Panc1 (cell line): ENCODE results near the gene APOLD1. TPM values are rescaled to one million over a fixed set of nuclear protein-coding genes. Genes with fewer than 3 reads are reported as not detected.

Experiments used
- ATAC-seq: fragments of 200-7000 bp; cut with Tn5 transposase; 2 replicates; pipeline ENCODE4 v1.9.1; 2020; ENCODE audit warnings: mild to moderate bottlenecking, moderate library complexity
- BruUV-seq: library from RNA; stranded (reverse); fragments of 400-500 nt; replicated peaks from 2 replicates; lab custom pipeline; 2021; lab: Mats Ljungman, UMichigan
- CTCF ChIA-PET: fragments of 300-600 bp; sonication (Branson Sonifier 250); formaldehyde crosslinking; loops from one replicate; lab custom pipeline; 2022; ENCODE audit warnings: antibody characterized with exemption; lab: Charles Lee
- POLR2A ChIA-PET: fragments of 300-600 bp; sonication (Branson Sonifier 250); formaldehyde crosslinking; loops from one replicate; lab custom pipeline; 2022; ENCODE audit warnings: antibody characterized with exemption; lab: Charles Lee
- DNase-seq: peaks from one replicate; pipeline ENCODE4 v3.0.0-alpha.2; 2010; ENCODE audit warnings: low read depth, low spot score
- H3K27ac ChIP-seq: 2 replicates; pipeline ENCODE4 v1.5.1; 2011; ENCODE audit warnings: mild to moderate bottlenecking, low read length, inconsistent platforms
- H3K27me3 ChIP-seq: fragments of 200-500 bp; sonication (Bioruptor generic); 2 replicates; pipeline ENCODE4 v1.6.0; 2014; ENCODE audit warnings: low read length, inconsistent platforms; ENCODE audit not compliant: control insufficient read depth, insufficient read depth
- H3K36me3 ChIP-seq: fragments of 200-500 bp; sonication (Bioruptor generic); 2 replicates; pipeline ENCODE4 v1.5.1; 2014; ENCODE audit warnings: inconsistent platforms, mild to moderate bottlenecking, low read length, moderate library complexity; ENCODE audit not compliant: control insufficient read depth, insufficient read depth
- H3K4me1 ChIP-seq: 2 replicates; pipeline ENCODE4 v1.5.1; 2011; ENCODE audit warnings: inconsistent platforms, mild to moderate bottlenecking, low read length, moderate library complexity; ENCODE audit not compliant: control insufficient read depth, insufficient read depth
- H3K4me3 ChIP-seq, 2 experiments: 2 replicates each; pipeline ENCODE4 v1.5.1; 2011 to 2012; ENCODE audit warnings: low read depth in 2 of 2, low read length in 2 of 2, mild to moderate bottlenecking in 2 of 2, inconsistent platforms in 1 of 2, moderate library complexity in 1 of 2
- H3K9me3 ChIP-seq: fragments of 200-500 bp; sonication (Bioruptor generic); 2 replicates; pipeline ENCODE4 v1.5.1; 2014; ENCODE audit warnings: low read depth, mild to moderate bottlenecking, inconsistent platforms, low read length, moderate library complexity; ENCODE audit not compliant: control insufficient read depth, insufficient read depth
- CTCF ChIP-seq: fragments of 450-650 bp; IDR thresholded peaks from 2 replicates; pipeline ENCODE4 v1.5.1; 2017; ENCODE audit warnings: mild to moderate bottlenecking
- POLR2AphosphoS5 ChIP-seq: IDR thresholded peaks from 2 replicates; pipeline ENCODE4 v1.6.1; 2012; ENCODE audit warnings: mild to moderate bottlenecking, low read depth, low read length, moderate library complexity
- REST ChIP-seq, 2 experiments: IDR thresholded peaks; 2 replicates each; pipeline ENCODE4 v1.6.1; 2011 to 2012; ENCODE audit warnings: low read depth in 2 of 2, control low read depth in 1 of 2, low read length in 1 of 2, mild to moderate bottlenecking in 1 of 2, moderate library complexity in 1 of 2; ENCODE audit not compliant: insufficient read depth in 1 of 2
- SIN3A ChIP-seq: IDR thresholded peaks from 2 replicates; pipeline ENCODE4 v1.6.1; 2012; ENCODE audit warnings: low read depth, mild to moderate bottlenecking, low read length, moderate library complexity, borderline replicate concordance; ENCODE audit not compliant: insufficient read depth
- TCF7L2 ChIP-seq: IDR thresholded peaks from 2 replicates; pipeline ENCODE4 v1.6.1; 2011; ENCODE audit warnings: mild to moderate bottlenecking, low read depth, low read length, inconsistent platforms
- in situ Hi-C: cut with HindIII; loops from 2 replicates; pipeline ENCODE4 v1.10.0; 2016; ENCODE audit warnings: low sequenced_read_pairs, low pct_unique_long_range_greater_than_20kb
- intact Hi-C: fragments of 100-400 bp; cut with micrococcal nuclease; formaldehyde crosslinking; loops from one replicate; pipeline ENCODE4 v1.10.0; 2022; ENCODE audit not compliant: unreplicated experiment
- total RNA-seq: library from RNA; stranded (reverse); gene quantifications from one replicate; pipeline ENCODE4 v1.2.1, GENCODE V29; 2021; ENCODE audit not compliant: unreplicated experiment

Gene APOLD1
- total RNA-seq, 1 experiment from 2014 or later: 4.1 TPM

- no peak overlapping the region for H3K4me3 ChIP-seq
- intact Hi-C loops (no loop called here), in situ Hi-C loops (no loop called here)
- TSS peak; percentile 37 for BruUV-seq
- no peaks in the 10 kb centered on the region for H3K27me3 ChIP-seq
- no peaks in the 10 kb centered on the region for H3K36me3 ChIP-seq
- ATAC-seq: no peak
- H3K9me3 ChIP-seq: no peaks in the 10 kb centered on the region
- peaks cover 46% of the 10 kb centered on the region for H3K4me1 ChIP-seq
- TF ChIP-seq CTCF (no peak), POLR2AphosphoS5 (no peak), SIN3A (no peak), REST (IDR thresholded peaks at IDR 0.05; ENCODE audit: insufficient read depth in 1 of 2, low read depth in 2 of 2, low read length in 1 of 2) (no peak), TCF7L2 (no peak)
- H3K27ac ChIP-seq: peak overlapping the region; percentile 65; the same call in 1 of the 2 replicates
- CTCF ChIA-PET: no interaction called here
- POLR2A ChIA-PET: no interaction called here
- no peak for DNase-seq
Observed at GRCh38 chr12:12745576-12746211, 39.8 kb upstream of the APOLD1 start.

GRCh38 chr12:12747278-12747677 is 38.2 kb upstream of the APOLD1 start:
- intact Hi-C loops: no loop called here
- TF ChIP-seq SIN3A: no peak
- TF ChIP-seq TCF7L2: no peak
- TF ChIP-seq POLR2AphosphoS5: no peak
- no peak for TF ChIP-seq CTCF
- no peak for TF ChIP-seq REST (IDR thresholded peaks at IDR 0.05; ENCODE audit: insufficient read depth in 1 of 2, low read depth in 2 of 2, low read length in 1 of 2)
- Histone ChIP-seq H3K4me3 (no peak overlapping the region), H3K4me1 (peaks cover 35% of the 10 kb centered on the region), H3K36me3 (no peaks in the 10 kb centered on the region), H3K27me3 (no peaks in the 10 kb centered on the region), H3K9me3 (no peaks in the 10 kb centered on the region), H3K27ac (peak overlapping the region; percentile 48; the same call in 1 of the 2 replicates)
- BruUV-seq: no TSS peak
- POLR2A ChIA-PET: no interaction called here
- ATAC-seq (no peak), DNase-seq (no peak)
- in situ Hi-C loops: no loop called here
- CTCF ChIA-PET: interaction anchor here (0.8 kb wide), 1 partner anchor 10 kb away, joined by 4 read pairs; no protein-coding TSS in a partner anchor
